ENCODE data around the gene FTSJ1.

Gene FTSJ1

GRCh38 chrX:48531358-48531959 is 55.5 kb downstream of the FTSJ1 start:
- no peak overlapping the region for H3K4me2 ChIP-seq (ENCODE audit: insufficient read depth, low read length)
- H3K4me1 ChIP-seq (ENCODE audit: insufficient read depth, low read length), result no peaks in the 10 kb centered on the region
- H3K9me3 ChIP-seq (ENCODE audit: insufficient read depth, low read length, severe bottlenecking), result no peaks in the 10 kb centered on the region
- 0 out of 3 replicates have a peak, but pooled peaks have one; percentile 37 for ATAC-seq (ENCODE audit: insufficient read depth, low read depth)
- no peaks in the 10 kb centered on the region for H4K20me1 ChIP-seq (ENCODE audit: insufficient read depth, low read length)
- no peak overlapping the region for H2AFZ ChIP-seq (ENCODE audit: low read depth, low read length)
- H3K79me2 ChIP-seq (ENCODE audit: insufficient read depth, low read length), result no peaks in the 10 kb centered on the region
- H3K36me3 ChIP-seq (ENCODE audit: insufficient read depth, low read length), result peaks cover 26% of the 10 kb centered on the region
- no peak overlapping the region for H3K9ac ChIP-seq (ENCODE audit: low read depth, low read length)
- no peak overlapping the region for H3K27ac ChIP-seq (ENCODE audit: low read length)
- TF ChIP-seq CTCF (IDR thresholded peaks at IDR 0.05; ENCODE audit: borderline replicate concordance, extremely low read depth, low read length, poor library complexity, severe bottlenecking), result no peak
- DNase-seq, result no peak
- no peaks in the 10 kb centered on the region for H3K27me3 ChIP-seq (ENCODE audit: insufficient read depth, low read length, poor library complexity)
- no peak overlapping the region for H3K4me3 ChIP-seq (ENCODE audit: low read depth in 1 of 2, low read length in 2 of 2)

- TF ChIP-seq EZH2 (IDR thresholded peaks at IDR 0.05; ENCODE audit: borderline replicate concordance, low read depth, low read length, severe bottlenecking) (no peak), CTCF (IDR thresholded peaks at IDR 0.05; ENCODE audit: borderline replicate concordance, extremely low read depth, low read length, poor library complexity, severe bottlenecking) (no peak)
Observed at GRCh38 chrX:48532161-48532560, 56.2 kb downstream of the FTSJ1 start.

GRCh38 chrX:48533165-48533564 is 57.2 kb downstream of the FTSJ1 start:
- H3K4me2 ChIP-seq (ENCODE audit: insufficient read depth, low read length), result no peak overlapping the region
- H3K79me2 ChIP-seq (ENCODE audit: insufficient read depth, low read length), result no peaks in the 10 kb centered on the region
- no peaks in the 10 kb centered on the region for H4K20me1 ChIP-seq (ENCODE audit: insufficient read depth, low read length)
- no peaks in the 10 kb centered on the region for H3K27me3 ChIP-seq (ENCODE audit: insufficient read depth, low read length, poor library complexity)
- no peak overlapping the region for H3K4me3 ChIP-seq (ENCODE audit: low read depth in 1 of 2, low read length in 2 of 2)
- H3K36me3 ChIP-seq (ENCODE audit: insufficient read depth, low read length), result peaks cover 9% of the 10 kb centered on the region
- no peak overlapping the region for H2AFZ ChIP-seq (ENCODE audit: low read depth, low read length)
- no peaks in the 10 kb centered on the region for H3K4me1 ChIP-seq (ENCODE audit: insufficient read depth, low read length)
- H3K9ac ChIP-seq (ENCODE audit: low read depth, low read length), result no peak overlapping the region
- TF ChIP-seq EZH2 (IDR thresholded peaks at IDR 0.05; ENCODE audit: borderline replicate concordance, low read depth, low read length, severe bottlenecking) (no peak), CTCF (IDR thresholded peaks at IDR 0.05; ENCODE audit: borderline replicate concordance, extremely low read depth, low read length, poor library complexity, severe bottlenecking) (no peak)
- ATAC-seq (ENCODE audit: insufficient read depth, low read depth), result no peak
- no peaks in the 10 kb centered on the region for H3K9me3 ChIP-seq (ENCODE audit: insufficient read depth, low read length, severe bottlenecking)
- no peak for DNase-seq
- no peak overlapping the region for H3K27ac ChIP-seq (ENCODE audit: low read length)

More at GRCh38 chrX:48532161-48532560, 56.2 kb downstream of the FTSJ1 start:
- Histone ChIP-seq H3K79me2 (ENCODE audit: insufficient read depth, low read length) (no peaks in the 10 kb centered on the region), H3K27ac (ENCODE audit: low read length) (no peak overlapping the region), H3K9me3 (ENCODE audit: insufficient read depth, low read length, severe bottlenecking) (no peaks in the 10 kb centered on the region), H3K9ac (ENCODE audit: low read depth, low read length) (no peak overlapping the region), H3K27me3 (ENCODE audit: insufficient read depth, low read length, poor library complexity) (no peaks in the 10 kb centered on the region), H4K20me1 (ENCODE audit: insufficient read depth, low read length) (no peaks in the 10 kb centered on the region), H2AFZ (ENCODE audit: low read depth, low read length) (no peak overlapping the region), H3K4me2 (ENCODE audit: insufficient read depth, low read length) (no peak overlapping the region), H3K36me3 (ENCODE audit: insufficient read depth, low read length) (peaks cover 19% of the 10 kb centered on the region), H3K4me1 (ENCODE audit: insufficient read depth, low read length) (no peaks in the 10 kb centered on the region), H3K4me3 (ENCODE audit: low read depth in 1 of 2, low read length in 2 of 2) (no peak overlapping the region)
- no peak for ATAC-seq (ENCODE audit: insufficient read depth, low read depth)
- no peak for DNase-seq

All from DND-41 (cell line).